GM12865 (cell line): ENCODE data around the gene POU2F1.

ENCODE experiments used
- DNase-seq: peaks from one replicate; pipeline ENCODE4 v3.0.0; 2010; ENCODE audit warnings: low read depth
- H3K4me3 ChIP-seq: 2 replicates; pipeline ENCODE4 v1.5.1; 2011; ENCODE audit warnings: mild to moderate bottlenecking, low read depth, low read length, control low read depth
- TF ChIP-seq, protein P1 (sequence below): IDR thresholded peaks from 2 replicates; pipeline ENCODE4 v1.5.1; 2011; ENCODE audit warnings: low read length, control low read depth, low read depth, inconsistent platforms; ENCODE audit not compliant: insufficient read depth; ENCODE audit errors: missing control alignments

POU2F1 gene

DNA sequence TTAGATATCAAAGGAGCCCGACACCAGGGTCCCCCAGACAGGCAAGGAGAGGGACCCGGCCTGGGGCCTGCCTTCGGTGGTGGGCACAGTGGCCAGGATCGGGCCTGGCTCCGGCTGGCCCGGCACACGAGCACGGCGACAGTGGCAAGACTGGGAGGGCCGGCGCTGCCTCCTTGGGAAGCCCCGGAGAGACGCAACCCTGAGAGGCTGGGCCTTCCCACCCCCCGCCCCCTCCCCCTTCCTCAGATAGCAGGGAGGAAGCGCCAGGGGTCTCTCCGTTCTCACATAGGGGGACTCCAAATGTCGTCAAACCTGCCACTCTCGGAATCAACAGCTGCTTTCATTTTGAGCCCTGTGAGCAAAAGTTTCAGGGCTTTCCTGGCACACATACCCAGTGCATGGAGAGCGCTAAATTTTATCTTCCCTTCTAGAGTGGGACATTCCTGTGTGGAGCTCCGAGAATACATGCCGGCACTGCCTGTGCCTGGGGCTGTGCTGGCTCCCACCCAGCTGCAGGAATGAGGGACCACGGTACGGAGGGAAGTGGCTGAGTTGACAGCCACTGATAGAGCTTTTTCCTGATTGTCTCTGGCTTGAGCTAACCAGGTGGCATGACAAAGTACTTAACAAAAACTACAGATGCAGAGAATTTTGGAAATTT is 235.2 kb downstream of the POU2F1 start:
- peak overlapping the region; percentile 76 for H3K4me3 ChIP-seq
- TF ChIP-seq, protein P1, sequence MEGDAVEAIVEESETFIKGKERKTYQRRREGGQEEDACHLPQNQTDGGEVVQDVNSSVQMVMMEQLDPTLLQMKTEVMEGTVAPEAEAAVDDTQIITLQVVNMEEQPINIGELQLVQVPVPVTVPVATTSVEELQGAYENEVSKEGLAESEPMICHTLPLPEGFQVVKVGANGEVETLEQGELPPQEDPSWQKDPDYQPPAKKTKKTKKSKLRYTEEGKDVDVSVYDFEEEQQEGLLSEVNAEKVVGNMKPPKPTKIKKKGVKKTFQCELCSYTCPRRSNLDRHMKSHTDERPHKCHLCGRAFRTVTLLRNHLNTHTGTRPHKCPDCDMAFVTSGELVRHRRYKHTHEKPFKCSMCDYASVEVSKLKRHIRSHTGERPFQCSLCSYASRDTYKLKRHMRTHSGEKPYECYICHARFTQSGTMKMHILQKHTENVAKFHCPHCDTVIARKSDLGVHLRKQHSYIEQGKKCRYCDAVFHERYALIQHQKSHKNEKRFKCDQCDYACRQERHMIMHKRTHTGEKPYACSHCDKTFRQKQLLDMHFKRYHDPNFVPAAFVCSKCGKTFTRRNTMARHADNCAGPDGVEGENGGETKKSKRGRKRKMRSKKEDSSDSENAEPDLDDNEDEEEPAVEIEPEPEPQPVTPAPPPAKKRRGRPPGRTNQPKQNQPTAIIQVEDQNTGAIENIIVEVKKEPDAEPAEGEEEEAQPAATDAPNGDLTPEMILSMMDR, result no peak
- DNase-seq, result peak; percentile 69

DNA sequence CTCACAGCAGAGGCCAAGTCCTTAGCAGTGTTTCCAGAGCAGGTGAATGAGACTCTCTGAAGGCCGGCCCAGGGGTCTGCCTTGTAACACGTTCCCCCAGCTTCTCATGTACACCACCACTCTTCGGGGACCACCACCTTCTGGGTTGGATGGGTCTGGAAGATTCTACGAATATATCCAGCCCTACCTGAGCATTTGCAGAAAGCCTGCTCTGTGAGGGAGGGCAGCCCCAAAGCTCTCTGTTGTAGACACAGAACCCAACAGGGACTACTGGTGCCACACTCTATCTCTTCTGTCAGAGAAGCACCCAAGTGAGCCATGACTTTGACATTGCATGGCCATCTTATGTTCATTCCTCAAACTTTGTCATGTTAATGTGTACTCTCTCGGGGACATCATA is 235.8 kb downstream of the POU2F1 start:
- no peak overlapping the region for H3K4me3 ChIP-seq
- no peak for DNase-seq
- TF ChIP-seq, protein P1, result no peak

DNA sequence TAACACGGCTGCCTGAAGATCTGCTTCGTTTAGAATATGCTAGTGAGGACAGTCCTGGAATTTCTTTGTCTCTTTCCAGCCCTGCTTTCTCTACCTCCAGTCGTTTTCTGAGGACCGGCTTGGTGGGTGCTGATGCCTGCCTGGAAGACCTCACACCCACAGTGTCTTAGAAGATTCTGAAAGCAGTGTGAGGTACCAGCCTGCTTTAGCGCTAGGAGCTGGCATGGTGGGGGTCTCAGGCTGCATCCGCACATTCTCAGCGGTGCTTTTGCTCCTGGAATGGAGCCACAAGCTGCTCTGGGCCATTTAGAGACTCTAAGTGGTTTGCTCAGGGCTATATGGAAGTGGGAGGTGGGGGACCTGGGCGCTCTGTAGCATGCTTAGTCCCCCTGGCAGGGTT is 236.2 kb downstream of the POU2F1 start:
- no peak for DNase-seq

DNA sequence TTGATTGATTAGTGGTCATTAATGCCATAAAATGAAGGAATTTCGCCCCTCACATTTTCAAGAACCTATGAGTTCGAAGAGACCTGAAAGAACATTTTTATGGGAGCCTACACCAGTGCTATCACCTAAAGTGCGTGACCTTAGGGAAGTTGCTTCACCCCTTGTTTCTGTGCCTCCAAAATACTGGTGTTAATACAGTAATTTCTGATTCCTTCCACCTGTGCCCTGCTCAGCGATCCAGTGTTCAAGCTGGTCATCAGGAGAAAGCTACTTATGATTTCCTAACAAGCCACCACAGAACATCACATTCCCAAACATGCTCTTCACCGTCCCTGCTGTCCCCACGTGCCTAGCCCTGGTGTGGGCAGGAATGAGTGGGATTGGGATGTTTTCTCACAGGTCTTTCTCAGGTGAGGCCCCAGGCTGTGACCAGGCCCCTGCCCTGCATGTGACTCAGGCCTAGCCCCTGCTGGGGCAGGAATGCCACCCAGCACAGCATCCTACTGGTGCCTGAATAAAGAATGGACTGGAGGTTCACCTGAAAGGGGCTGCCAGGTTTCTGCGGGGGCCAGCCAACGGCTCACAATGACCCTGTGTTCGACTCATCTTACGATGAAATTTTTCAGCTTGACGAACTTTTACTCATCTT is 237.4 kb downstream of the POU2F1 start:
- no peak overlapping the region for H3K4me3 ChIP-seq
- TF ChIP-seq, protein P1, result no peak
- DNase-seq, result no peak

More for the DNA sequence above, 236.2 kb downstream of the POU2F1 start:
- H3K4me3 ChIP-seq, result no peak overlapping the region
- TF ChIP-seq, protein P1, result no peak

DNA sequence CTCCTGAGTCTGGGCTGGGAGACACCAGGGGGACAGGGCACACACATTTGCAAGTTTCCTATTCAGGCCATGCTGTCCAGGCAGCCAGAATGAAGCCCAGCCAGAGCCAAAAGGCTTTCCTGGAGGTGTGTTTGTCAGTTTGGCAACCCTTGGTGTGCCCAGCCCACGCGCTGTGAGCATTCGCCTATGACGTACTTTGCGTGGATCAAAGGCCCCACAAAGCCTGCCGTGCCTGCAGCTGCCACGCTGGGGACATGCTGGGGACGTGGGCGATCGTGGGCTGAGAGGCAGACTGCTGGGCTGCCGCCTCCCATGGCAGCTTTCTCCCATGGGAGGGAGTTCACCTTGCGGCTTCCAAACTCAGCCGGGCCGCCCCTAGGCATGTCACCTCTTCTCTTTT is 240.2 kb downstream of the POU2F1 start:
- no peak overlapping the region for H3K4me3 ChIP-seq
- no peak for DNase-seq
- TF ChIP-seq, protein P1, result no peak

DNA sequence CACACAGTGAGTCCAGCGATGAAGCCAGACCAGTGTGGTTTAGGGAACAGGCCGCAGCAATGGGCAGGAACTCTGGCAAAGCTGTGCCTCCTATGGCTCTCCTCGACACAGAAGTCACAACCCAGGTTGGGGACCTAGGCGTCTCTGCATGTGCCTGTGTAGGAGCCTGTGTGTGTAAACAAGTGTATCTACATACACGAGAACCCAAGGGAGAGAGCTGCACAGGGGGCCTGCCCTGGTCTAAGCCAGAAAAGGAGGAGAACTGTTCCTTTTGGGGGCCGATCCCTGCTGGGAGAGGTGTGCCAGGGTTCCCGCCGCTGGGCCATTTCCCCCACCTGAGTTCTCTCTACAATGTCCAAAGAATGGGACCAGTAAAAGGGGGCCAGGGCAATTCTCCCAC is 241.7 kb downstream of the POU2F1 start:
- no peak overlapping the region for H3K4me3 ChIP-seq
- TF ChIP-seq, protein P1, result no peak
- no peak for DNase-seq
